Psoas muscle (tissue), 8 donors: Measurements from ENCODE around the gene CLIC3. TPM values are rescaled to one million over a fixed set of nuclear protein-coding genes. Genes with fewer than 3 reads are reported as not detected.

Experiments used
- ATAC-seq, 4 donors: fragments of 200-7000 bp; cut with Tn5 transposase; one replicate each; pipeline ENCODE4 v1.9.1; 2020; ENCODE audit warnings: moderate library complexity in 3 of 4, mild to moderate bottlenecking in 2 of 4
- DNase-seq, 2 donors: peaks; one replicate each; pipeline ENCODE4 v3.0.0-alpha.2; 2020
- H3K27ac ChIP-seq: fragments of 200-600 bp; one replicate; pipeline ENCODE4 v1.8.0; 2022
- H3K27me3 ChIP-seq, 3 donors: fragments of 200-600 bp in 1 of 3; one replicate each; pipeline versions ENCODE4 v1.6.1 to v1.8.0; 2013 to 2022; ENCODE audit warnings: low read length in 2 of 3, mild to moderate bottlenecking in 2 of 3, moderate library complexity in 1 of 3; ENCODE audit not compliant: insufficient read depth in 3 of 3
- H3K36me3 ChIP-seq, 2 donors: fragments of 200-600 bp in 1 of 2; one replicate each; pipeline versions ENCODE4 v1.6.1 to v1.8.0; 2013 to 2022; ENCODE audit warnings: low read depth in 1 of 2, mild to moderate bottlenecking in 1 of 2, moderate library complexity in 1 of 2; ENCODE audit not compliant: insufficient read depth in 1 of 2
- H3K4me1 ChIP-seq: fragments of 200-600 bp; one replicate; pipeline ENCODE4 v1.8.0; 2022
- H3K4me3 ChIP-seq: fragments of 200-600 bp; one replicate; pipeline ENCODE4 v1.8.0; 2022; ENCODE audit warnings: mild to moderate bottlenecking
- H3K9me3 ChIP-seq: fragments of 200-600 bp; one replicate; pipeline ENCODE4 v1.8.0; 2022
- WGBS, 3 donors: extraction: QIAGEN DNeasy Blood & Tissue Kit; methylation state at CpG; one replicate each; pipeline versions ENCODE4 v1.1.6 to v1.1.7; 2013; 5-methylcytosine and 5-hydroxymethylcytosine counted together
- intact Hi-C, 2 donors: fragments of 100-400 bp; cut with DNase I; formaldehyde crosslinking; loops; one replicate each; pipeline versions ENCODE4 v1.11.0 to v1.14.2; 2022
- polyA plus RNA-seq, 3 donors: library from polyadenylated mRNA; stranded (reverse); fragments of 200-250 nt; gene quantifications; one replicate each; pipeline ENCODE4 v1.2.3, GENCODE V29; 2013
- total RNA-seq, 4 donors: library from RNA; stranded (reverse); fragmentation: NEBNext Ultra II Directional in 2 of 4; extraction: Animal tissue kit (Norgen Biotek cat#: 25700) in 2 of 4; gene quantifications; one replicate each; pipeline versions ENCODE4 v1.2.1 to v1.2.4, GENCODE V29; 2021 to 2023
- TF ChIP-seq, protein P1 (sequence below): fragments of 200-600 bp; IDR thresholded peaks from one replicate; pipeline ENCODE4 v1.8.0; 2022; ENCODE audit warnings: antibody characterized with exemption
- donor health status: healthy with polysubstance abuse.
- donor health status: DM: no; HTN: no; CAD: no; lungs with moderate emphysema.
- donor health status: Bipolar disorder and iron deficiency.
- donor health status: healthy.
- donor health status: DM: yes; HTN: yes; CAD: no.
- donor health status: DM: no; HTN: no; CAD: no.
- donor health status: DM: no; HTN: no; CAD: no.
- donor health status: DM: yes; HTN: yes; CAD: no.

CLIC3 gene
- total and polyA plus RNA-seq, 7 donors = 0.38 to 0.94 (median 0.67) TPM; not detected in 1

GRCh38 chr9:136972335-136972734 lies 24.0 kb downstream of the CLIC3 start:
- TF ChIP-seq, protein P1, sequence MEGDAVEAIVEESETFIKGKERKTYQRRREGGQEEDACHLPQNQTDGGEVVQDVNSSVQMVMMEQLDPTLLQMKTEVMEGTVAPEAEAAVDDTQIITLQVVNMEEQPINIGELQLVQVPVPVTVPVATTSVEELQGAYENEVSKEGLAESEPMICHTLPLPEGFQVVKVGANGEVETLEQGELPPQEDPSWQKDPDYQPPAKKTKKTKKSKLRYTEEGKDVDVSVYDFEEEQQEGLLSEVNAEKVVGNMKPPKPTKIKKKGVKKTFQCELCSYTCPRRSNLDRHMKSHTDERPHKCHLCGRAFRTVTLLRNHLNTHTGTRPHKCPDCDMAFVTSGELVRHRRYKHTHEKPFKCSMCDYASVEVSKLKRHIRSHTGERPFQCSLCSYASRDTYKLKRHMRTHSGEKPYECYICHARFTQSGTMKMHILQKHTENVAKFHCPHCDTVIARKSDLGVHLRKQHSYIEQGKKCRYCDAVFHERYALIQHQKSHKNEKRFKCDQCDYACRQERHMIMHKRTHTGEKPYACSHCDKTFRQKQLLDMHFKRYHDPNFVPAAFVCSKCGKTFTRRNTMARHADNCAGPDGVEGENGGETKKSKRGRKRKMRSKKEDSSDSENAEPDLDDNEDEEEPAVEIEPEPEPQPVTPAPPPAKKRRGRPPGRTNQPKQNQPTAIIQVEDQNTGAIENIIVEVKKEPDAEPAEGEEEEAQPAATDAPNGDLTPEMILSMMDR = no peak
- Histone ChIP-seq H3K27ac (no peak overlapping the region), H3K36me3 (no peaks in the 10 kb centered on the region), H3K4me1 (peaks cover 6% of the 10 kb centered on the region), H3K9me3 (no peaks in the 10 kb centered on the region), H3K27me3 (no peaks in the 10 kb centered on the region), H3K4me3 (no peak overlapping the region)
- ATAC-seq = no peak
- intact Hi-C loops = no loop called here
- WGBS, 3 donors = 68 to 72% (median 71%) methylated on average over 10 to 11 of the region's 11 CpGs
- no peak for DNase-seq

DNA sequence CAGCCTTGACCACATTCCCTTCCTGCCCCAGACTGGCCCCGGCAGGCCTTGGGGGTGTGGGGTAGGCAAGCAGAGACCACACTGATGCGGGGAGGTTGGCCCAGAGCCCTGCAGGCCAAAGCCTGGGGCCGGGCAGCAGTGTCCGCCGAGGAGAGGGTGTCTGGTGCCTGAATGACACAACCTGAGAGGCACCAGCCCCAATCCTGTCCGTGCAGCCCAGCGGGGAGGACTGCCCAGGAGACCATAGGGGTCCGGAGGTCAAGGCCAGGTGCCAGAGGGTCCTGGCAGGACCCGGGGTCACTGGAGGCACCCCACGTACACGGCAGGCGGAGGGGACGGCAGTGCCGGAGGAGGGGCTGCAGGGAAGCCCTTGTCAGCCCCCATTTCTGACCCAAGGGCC lies 24.6 kb downstream of the CLIC3 start:
- Histone ChIP-seq H3K36me3 (no peaks in the 10 kb centered on the region), H3K27me3 (no peaks in the 10 kb centered on the region), H3K9me3 (no peaks in the 10 kb centered on the region), H3K4me1 (peaks cover 6% of the 10 kb centered on the region), H3K4me3 (no peak overlapping the region), H3K27ac (no peak overlapping the region)
- WGBS, 3 donors = 82 to 83% (median 83%) methylated on average over 12 to 14 of the region's 14 CpGs
- ATAC-seq (no peak), DNase-seq (no peak)
- TF ChIP-seq, protein P1 = no peak
- intact Hi-C loops = no loop called here

DNA sequence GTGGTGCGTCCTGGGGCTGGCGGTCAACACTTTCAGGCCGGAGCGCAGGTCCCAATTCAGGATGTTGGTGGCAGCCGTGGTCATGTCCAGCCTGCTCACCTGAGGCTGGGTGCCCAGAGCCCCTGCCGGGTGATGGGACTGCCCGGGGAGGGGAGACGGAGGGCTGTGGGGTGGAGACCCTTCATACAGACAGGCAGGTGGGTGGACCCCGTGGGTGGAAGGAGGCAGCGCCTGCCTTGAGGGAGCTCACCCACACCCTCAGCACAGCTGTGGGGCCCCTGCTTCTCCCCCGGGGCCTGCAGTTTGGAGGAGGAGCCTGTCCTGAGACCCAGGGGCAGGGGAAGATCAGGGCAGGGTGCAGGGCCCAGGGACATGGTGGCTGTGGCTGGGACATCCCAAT lies 26.0 kb downstream of the CLIC3 start:
- intact Hi-C loops = no loop called here
- H3K4me3 ChIP-seq = no peak overlapping the region
- TF ChIP-seq, protein P1 = no peak
- H3K4me1 ChIP-seq = no peaks in the 10 kb centered on the region
- H3K27me3 ChIP-seq = peaks cover 0 to 4% (median 0%) of the 10 kb centered on the region in 3 donors
- 80 to 88% (median 85%) methylated on average over 10 to 11 of the region's 11 CpGs for WGBS, 3 donors
- DNase-seq (no peak), ATAC-seq (no peak)
- H3K27ac ChIP-seq = no peak overlapping the region
- H3K36me3 ChIP-seq = no peaks in the 10 kb centered on the region
- H3K9me3 ChIP-seq = no peaks in the 10 kb centered on the region

DNA sequence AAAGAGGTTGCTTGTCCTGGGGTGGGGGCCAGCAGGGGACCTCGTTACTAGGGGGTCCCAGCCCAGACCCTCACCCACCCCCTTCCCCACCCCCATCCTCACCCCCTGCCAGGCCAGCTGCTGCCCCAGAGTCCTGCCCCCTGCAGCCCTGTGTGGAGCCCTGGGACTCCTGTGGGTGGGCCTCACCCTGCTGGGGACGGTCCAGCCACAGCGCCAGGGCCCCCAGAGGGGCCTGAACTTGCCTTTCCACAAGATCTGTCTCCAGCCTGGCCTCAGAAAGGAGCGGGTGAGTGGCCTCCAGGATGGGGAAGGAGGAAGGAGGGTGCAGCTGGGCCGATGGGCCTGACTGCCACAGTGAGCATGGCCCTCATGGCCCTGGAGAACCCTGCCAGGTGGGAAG lies 26.6 kb downstream of the CLIC3 start:
- H3K9me3 ChIP-seq = no peaks in the 10 kb centered on the region
- peaks cover 0 to 4% (median 0%) of the 10 kb centered on the region in 3 donors for H3K27me3 ChIP-seq
- H3K4me3 ChIP-seq = no peak overlapping the region
- TF ChIP-seq, protein P1 = no peak
- no peak for DNase-seq
- no peak overlapping the region for H3K27ac ChIP-seq
- ATAC-seq = no peak
- WGBS, 3 donors = 64 to 86% (median 86%) methylated on average over 3 to 5 of the region's 5 CpGs
- H3K4me1 ChIP-seq = no peaks in the 10 kb centered on the region
- intact Hi-C loops = no loop called here
- H3K36me3 ChIP-seq = no peaks in the 10 kb centered on the region

- Histone ChIP-seq H3K4me1 (no peaks in the 10 kb centered on the region), H3K27me3 (peaks cover 0 to 4% (median 0%) of the 10 kb centered on the region in 3 donors), H3K36me3 (no peaks in the 10 kb centered on the region), H3K27ac (no peak overlapping the region), H3K4me3 (no peak overlapping the region), H3K9me3 (no peaks in the 10 kb centered on the region)
- intact Hi-C loops = no loop called here
- no peak for ATAC-seq
- DNase-seq = no peak
- TF ChIP-seq, protein P1 = no peak
- 54 to 75% (median 61%) methylated on average over 17 of the region's 17 CpGs for WGBS, 3 donors
These were observed 27.2 kb downstream of the CLIC3 start for GRCh38 chr9:136969150-136969549.
